GM12892 (cell line): Measurements from ENCODE around the gene ZIM2.

Experiments
- DNase-seq: peaks from one replicate; pipeline ENCODE4 v3.0.0; 2011; ENCODE audit not compliant: insufficient read length
- FAIRE-seq: peaks from 2 replicates; lab custom pipeline; 2011; peaks lifted over from hg19 to GRCh38; lab: Jason Lieb, UNC
- POLR2A ChIP-seq: IDR thresholded peaks from 2 replicates; pipeline ENCODE4 v1.6.1; 2011; ENCODE audit warnings: low read depth, low read length, control low read depth
- POLR2AphosphoS5 ChIP-seq: IDR thresholded peaks from 2 replicates; pipeline ENCODE4 v1.6.1; 2011; ENCODE audit warnings: low read depth, low read length, control low read depth
- TAF1 ChIP-seq: IDR thresholded peaks from 2 replicates; pipeline ENCODE4 v1.6.1; 2011; ENCODE audit warnings: low read depth, mild to moderate bottlenecking, control low read depth, low read length, borderline replicate concordance

The ZIM2 gene

GRCh38 chr19:56822755-56823154 is 17.8 kb downstream of the ZIM2 start:
- TF ChIP-seq TAF1 (no peak), POLR2A (no peak), POLR2AphosphoS5 (no peak)
- DNase-seq (no peak), FAIRE-seq (no peak)

DNA sequence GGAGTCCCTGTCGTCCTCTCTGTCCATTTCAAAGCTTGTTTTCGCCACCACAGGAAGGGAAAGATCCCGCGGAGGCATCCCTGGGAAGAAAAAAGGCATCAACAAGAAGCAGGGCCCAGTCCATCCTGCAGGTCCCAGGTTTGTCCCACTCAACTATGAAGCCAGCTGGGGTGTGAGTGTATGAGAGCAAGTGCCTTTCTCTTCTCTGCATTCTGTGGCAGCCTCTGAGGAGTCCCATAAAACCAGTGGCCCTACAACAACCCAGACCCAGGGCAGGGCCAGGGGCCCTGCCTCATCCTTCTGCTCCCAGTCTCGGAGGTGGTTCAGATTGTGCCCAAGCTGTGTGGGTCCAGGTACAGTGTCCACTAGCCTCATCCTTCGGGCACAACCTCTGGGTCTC is 18.9 kb downstream of the ZIM2 start:
- FAIRE-seq (no peak), DNase-seq (no peak)
- no peak for TF ChIP-seq POLR2AphosphoS5
- no peak for TF ChIP-seq TAF1
- no peak for TF ChIP-seq POLR2A

GRCh38 chr19:56821209-56821608 is 19.3 kb downstream of the ZIM2 start:
- no peak for DNase-seq
- TF ChIP-seq POLR2A (no peak), TAF1 (no peak), POLR2AphosphoS5 (no peak)
- no peak for FAIRE-seq

GRCh38 chr19:56819166-56819565 is 21.4 kb downstream of the ZIM2 start:
- TF ChIP-seq POLR2AphosphoS5 (no peak), POLR2A (no peak), TAF1 (no peak)
- DNase-seq (no peak), FAIRE-seq (no peak)

DNA sequence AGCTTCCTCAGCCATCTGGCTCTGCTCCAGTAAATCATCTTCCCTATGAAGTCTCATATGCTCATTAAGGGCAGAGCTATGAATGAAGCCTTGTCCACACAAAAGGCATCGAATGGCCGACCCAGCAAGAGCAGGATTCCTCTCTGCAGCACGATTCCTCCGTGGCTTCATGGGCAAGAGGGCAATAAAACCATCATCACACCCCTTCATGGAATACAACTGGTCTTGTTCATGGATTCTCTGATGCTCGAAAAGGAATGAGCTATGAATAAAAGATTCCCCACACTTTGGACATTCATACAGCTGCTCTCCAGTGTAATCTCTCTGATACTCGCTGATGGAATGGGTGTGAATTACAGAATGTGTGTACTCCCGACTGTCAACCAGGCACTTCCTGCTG is 25.9 kb downstream of the ZIM2 start:
- FAIRE-seq (no peak), DNase-seq (no peak)
- TF ChIP-seq POLR2A (no peak), TAF1 (no peak), POLR2AphosphoS5 (no peak)

- DNase-seq, result no peak
- no peak for TF ChIP-seq POLR2AphosphoS5
- no peak for FAIRE-seq
Measured at GRCh38 chr19:56813531-56813930, 27.0 kb downstream of the ZIM2 start.

DNA sequence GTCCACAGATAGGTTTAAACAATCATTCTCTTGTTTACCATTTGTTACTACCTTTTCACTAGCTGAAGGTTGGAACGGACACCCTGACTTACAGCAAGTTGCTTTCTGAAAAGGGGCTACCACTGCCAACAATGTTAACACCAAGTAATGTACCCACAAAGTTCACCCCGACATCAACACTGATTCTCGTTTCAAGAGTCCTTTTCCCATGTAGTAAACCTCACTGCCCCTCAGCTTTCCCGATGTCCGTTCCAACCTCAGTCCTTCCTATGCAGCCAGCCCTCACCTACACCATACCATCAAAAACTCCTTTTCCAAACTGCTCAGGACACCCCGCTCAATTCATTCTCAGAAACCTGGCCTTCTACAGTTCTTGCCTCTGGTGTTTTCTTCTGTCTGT is 29.0 kb downstream of the ZIM2 start:
- DNase-seq, result no peak
- TF ChIP-seq POLR2AphosphoS5 (no peak), POLR2A (no peak)
- no peak for FAIRE-seq

DNA sequence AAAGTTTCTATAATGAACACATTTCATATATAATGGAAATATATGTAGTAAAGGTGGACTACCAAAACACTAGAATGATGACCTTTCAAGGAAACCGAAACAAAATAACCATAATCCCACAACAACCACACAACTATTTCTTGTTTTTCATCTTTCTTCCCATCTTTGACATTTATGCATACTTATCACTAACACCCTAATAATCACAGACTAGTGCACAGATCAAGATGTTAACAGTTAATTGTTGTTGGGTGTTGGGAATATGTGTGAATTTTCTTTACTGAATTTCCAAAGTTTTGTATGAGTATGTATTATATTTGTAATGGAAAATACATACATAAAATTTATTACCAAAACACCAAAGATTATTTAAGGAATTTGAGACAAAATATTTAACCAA is 30.3 kb downstream of the ZIM2 start:
- no peak for FAIRE-seq
- no peak for DNase-seq
- TF ChIP-seq POLR2A (no peak), POLR2AphosphoS5 (no peak), TAF1 (no peak)

DNA sequence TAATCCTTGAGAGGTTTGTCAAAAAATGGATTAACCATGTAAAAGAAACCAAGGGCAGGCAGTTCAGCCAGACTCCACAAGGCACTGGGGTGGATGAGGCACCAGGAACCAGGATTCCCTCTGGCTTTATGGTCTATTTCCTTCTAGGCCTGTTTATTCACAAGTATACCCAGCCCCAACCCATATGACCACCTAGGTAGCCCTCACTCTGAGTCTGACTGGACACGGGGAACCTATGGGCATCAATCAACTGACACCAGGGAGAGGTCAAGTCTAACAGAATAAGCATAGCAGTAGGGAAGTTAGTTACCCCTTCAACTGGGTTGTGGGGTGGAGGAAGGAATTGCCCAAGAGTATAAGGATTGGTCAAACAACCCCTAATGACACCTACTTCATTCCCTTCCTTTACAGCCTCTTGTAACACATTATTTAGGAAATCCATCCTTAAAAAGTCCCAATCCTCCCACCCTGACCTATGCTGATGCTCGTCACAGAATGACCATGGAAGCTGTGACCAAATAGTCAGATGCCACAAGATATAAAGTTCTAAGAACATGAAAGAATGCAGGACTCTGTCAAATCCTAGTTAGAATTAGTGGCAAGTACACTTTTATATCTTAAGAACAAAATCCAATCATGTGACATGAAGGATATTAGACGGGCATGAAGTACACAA is 31.7 kb downstream of the ZIM2 start:
- FAIRE-seq (no peak), DNase-seq (no peak)
- TF ChIP-seq POLR2A (no peak), POLR2AphosphoS5 (no peak), TAF1 (no peak)

DNA sequence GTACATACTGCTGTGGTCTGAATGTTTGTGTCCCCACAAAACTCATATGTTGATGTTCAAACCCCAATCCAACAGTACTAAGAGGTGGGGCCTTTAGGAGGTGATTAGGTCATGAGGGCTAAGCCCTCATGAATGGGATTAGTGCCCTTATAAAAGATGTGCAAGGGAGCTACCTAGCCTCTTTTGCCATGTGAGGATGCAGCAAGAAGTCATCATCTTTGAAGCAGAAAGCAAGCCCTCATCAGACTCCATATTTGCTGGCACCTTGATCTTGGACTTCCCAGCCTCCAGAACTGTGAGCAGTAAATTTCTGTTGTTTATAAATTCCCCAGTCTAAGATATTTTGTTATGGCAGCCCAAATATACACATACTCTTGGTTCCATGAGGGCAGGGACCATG is 33.9 kb downstream of the ZIM2 start:
- DNase-seq (no peak), FAIRE-seq (no peak)
- TF ChIP-seq TAF1, result no peak
- TF ChIP-seq POLR2AphosphoS5, result no peak

DNA sequence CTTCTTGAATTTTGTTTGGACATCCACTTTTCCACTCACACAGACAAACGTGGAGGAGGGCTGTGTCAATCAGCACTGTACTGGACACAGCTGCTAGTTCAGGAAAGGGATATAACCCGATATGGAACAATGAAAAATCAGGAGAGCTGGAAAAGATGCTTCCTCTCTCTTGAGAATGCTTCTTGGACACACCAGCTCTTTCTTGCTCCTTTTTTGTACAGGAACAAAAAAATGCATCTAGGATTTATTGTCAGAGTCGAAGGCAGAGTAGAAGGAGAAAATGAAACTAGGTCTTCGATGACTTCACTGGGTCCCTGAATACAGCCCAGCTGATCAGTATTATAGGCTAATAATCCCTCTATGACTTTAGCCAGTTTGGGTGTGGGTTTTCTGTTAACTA is 62.2 kb downstream of the ZIM2 start:
- FAIRE-seq, result no peak
- TF ChIP-seq TAF1, result no peak
- TF ChIP-seq POLR2A, result no peak
- TF ChIP-seq POLR2AphosphoS5, result no peak
- no peak for DNase-seq

DNA sequence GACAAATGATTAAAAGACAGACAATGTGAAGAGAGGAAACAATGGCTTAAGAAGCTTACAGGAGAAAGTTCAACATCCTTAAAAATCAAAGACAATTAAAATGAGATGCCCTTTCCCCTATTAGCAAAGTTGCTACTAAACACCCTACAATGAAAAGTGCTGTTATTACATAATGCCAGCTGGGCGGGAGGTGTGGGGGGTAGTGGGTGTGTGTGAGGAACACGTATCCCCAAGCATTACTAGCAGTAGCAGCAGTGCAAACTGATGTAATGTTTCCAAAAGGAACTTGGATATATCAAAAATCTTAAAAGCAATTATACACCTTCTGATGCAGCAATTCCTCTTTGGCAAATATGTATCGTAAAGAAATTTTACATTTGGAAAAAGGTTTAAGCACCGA is 70.9 kb downstream of the ZIM2 start:
- FAIRE-seq, result no peak
- no peak for DNase-seq
- TF ChIP-seq TAF1 (no peak), POLR2AphosphoS5 (no peak), POLR2A (no peak)

DNA sequence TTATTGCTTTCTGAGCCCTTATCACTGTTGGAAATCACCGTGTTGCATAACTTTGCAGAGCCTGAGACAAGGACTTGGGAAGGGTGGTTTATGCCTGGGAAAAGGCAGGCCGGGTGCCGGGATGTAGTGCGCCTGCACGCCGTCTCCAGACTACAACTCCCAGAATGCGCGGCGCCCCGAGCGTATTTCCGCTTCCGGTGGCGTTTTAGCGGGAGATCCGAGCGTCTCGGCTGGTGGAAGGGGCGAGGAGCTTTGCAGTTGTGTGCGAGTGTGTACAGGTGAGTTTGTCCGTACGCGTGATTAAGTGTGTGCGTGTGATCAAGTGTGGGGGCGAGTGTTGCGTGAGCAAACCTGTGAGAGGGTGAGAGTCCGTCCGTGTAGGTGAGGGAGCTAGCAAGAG is 75.4 kb downstream of the ZIM2 start:
- FAIRE-seq (no peak), DNase-seq (no peak)

DNA sequence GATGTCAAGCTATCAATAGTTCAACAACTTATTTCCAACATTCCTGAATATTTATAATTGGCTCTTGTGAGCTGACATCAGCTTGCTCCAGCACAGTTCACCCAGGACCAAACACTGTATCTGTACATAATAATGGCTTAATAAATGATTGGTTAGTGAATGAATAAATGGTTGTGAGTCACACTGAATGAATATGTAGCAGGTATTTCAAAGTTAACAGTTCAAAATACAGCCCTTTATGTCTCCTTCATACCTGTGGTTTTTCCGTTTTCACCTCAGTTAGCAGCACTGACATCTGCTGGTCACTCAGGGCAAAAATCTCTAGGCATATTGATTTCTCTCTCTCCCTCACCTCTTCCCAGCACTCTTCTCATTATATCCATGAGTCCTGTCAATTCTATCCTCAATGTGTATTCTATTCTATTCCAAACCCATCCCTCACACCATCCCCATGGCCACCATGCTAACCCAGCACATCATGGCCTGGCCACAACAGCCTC is 76.3 kb downstream of the ZIM2 start:
- no peak for TF ChIP-seq TAF1
- TF ChIP-seq POLR2AphosphoS5, result no peak
- no peak for TF ChIP-seq POLR2A
- no peak for DNase-seq

More for the DNA sequence above, 75.4 kb downstream of the ZIM2 start:
- TF ChIP-seq TAF1 (no peak), POLR2A (no peak), POLR2AphosphoS5 (no peak)

More for the DNA sequence above, 76.3 kb downstream of the ZIM2 start:
- no peak for FAIRE-seq
